DOHH2 (cell line): ENCODE results near the gene PRX.

Experiments used
- H3F3A ChIP-seq: fragments of 200-600 bp; sonication (generic), shearing (Covaris generic); 2 replicates; pipeline ENCODE4 v1.6.0; 2016; ENCODE audit warnings: antibody characterized with exemption, mild to moderate bottlenecking; ENCODE audit not compliant: control insufficient read depth, insufficient read depth
- H3K27ac ChIP-seq: fragments of 200-600 bp; sonication (generic); 2 replicates; pipeline ENCODE4 v1.5.1; 2014; ENCODE audit warnings: low read depth, mild to moderate bottlenecking, low read length, moderate library complexity
- H3K27me3 ChIP-seq: fragments of 200-600 bp; sonication (generic); 2 replicates; pipeline ENCODE4 v1.6.1; 2014; ENCODE audit warnings: mild to moderate bottlenecking, low read length, mixed read lengths; ENCODE audit not compliant: control insufficient read depth
- H3K36me3 ChIP-seq: fragments of 200-600 bp; sonication (generic); 2 replicates; pipeline ENCODE4 v1.6.1; 2014; ENCODE audit warnings: mild to moderate bottlenecking, low read length, moderate library complexity, mixed read lengths; ENCODE audit not compliant: control insufficient read depth
- H3K4me1 ChIP-seq: fragments of 200-600 bp; sonication (generic); 2 replicates; pipeline ENCODE4 v1.6.1; 2014; ENCODE audit warnings: mild to moderate bottlenecking, low read length, mixed read lengths; ENCODE audit not compliant: control insufficient read depth
- H3K4me2 ChIP-seq: fragments of 200-600 bp; sonication (generic); 2 replicates; pipeline ENCODE4 v1.6.0; 2014; ENCODE audit warnings: mild to moderate bottlenecking, low read length, moderate library complexity
- H3K4me3 ChIP-seq: fragments of 200-600 bp; sonication (generic); 2 replicates; pipeline ENCODE4 v1.5.1; 2014; ENCODE audit warnings: mild to moderate bottlenecking, low read length, mixed read lengths
- H3K79me2 ChIP-seq: fragments of 200-600 bp; sonication (generic); 2 replicates; pipeline ENCODE4 v1.6.1; 2014; ENCODE audit warnings: mild to moderate bottlenecking, low read length, mixed read lengths; ENCODE audit not compliant: control insufficient read depth
- H3K9me2 ChIP-seq: fragments of 200-600 bp; sonication (generic); replicated peaks from 2 replicates; pipeline ENCODE4 v1.6.1; 2014; ENCODE audit warnings: mild to moderate bottlenecking, low read length, mixed read lengths; ENCODE audit not compliant: control insufficient read depth
- H3K9me3 ChIP-seq: fragments of 200-600 bp; sonication (generic); 2 replicates; pipeline ENCODE4 v1.6.1; 2014; ENCODE audit warnings: antibody characterized with exemption, low read length, mixed read lengths; ENCODE audit not compliant: control insufficient read depth, insufficient read depth
- H4K20me1 ChIP-seq: fragments of 200-600 bp; sonication (generic); 2 replicates; pipeline ENCODE4 v1.6.0; 2014; ENCODE audit warnings: low read depth, mild to moderate bottlenecking, antibody characterized with exemption, low read length, moderate library complexity; ENCODE audit not compliant: control insufficient read depth, insufficient read depth
- CTCF ChIP-seq: fragments of 200-600 bp; sonication (generic); IDR thresholded peaks from one replicate; pipeline ENCODE4 v1.5.1; 2014; ENCODE audit warnings: antibody characterized with exemption, mild to moderate bottlenecking, low read depth, low read length; ENCODE audit not compliant: poor library complexity, severe bottlenecking
- EZH2phosphoT487 ChIP-seq: fragments of 200-600 bp; sonication (generic); IDR thresholded peaks from 2 replicates; pipeline ENCODE4 v1.6.1; 2017; ENCODE audit warnings: borderline replicate concordance, mild to moderate bottlenecking, antibody characterized with exemption, low read length, moderate library complexity, mixed read lengths

PRX gene

GRCh38 chr19:40393894-40394815 is 19.0 kb downstream of the PRX start:
- no peak for TF ChIP-seq CTCF
- no peak for TF ChIP-seq EZH2phosphoT487
- Histone ChIP-seq H3K4me1 (no peaks in the 10 kb centered on the region), H3K4me2 (no peak overlapping the region), H3K27ac (no peak overlapping the region), H3K9me3 (no peaks in the 10 kb centered on the region), H3K79me2 (no peaks in the 10 kb centered on the region), H3F3A (no peaks in the 10 kb centered on the region), H4K20me1 (no peaks in the 10 kb centered on the region), H3K9me2 (no peaks in the 10 kb centered on the region), H3K27me3 (no peaks in the 10 kb centered on the region), H3K36me3 (no peaks in the 10 kb centered on the region), H3K4me3 (no peak overlapping the region)

GRCh38 chr19:40392894-40393517 is 20.2 kb downstream of the PRX start:
- Histone ChIP-seq H3K27me3 (no peaks in the 10 kb centered on the region), H3K36me3 (no peaks in the 10 kb centered on the region), H3K27ac (no peak overlapping the region), H4K20me1 (no peaks in the 10 kb centered on the region), H3F3A (no peaks in the 10 kb centered on the region), H3K4me1 (no peaks in the 10 kb centered on the region), H3K4me2 (no peak overlapping the region), H3K4me3 (no peak overlapping the region), H3K9me2 (no peaks in the 10 kb centered on the region), H3K9me3 (no peaks in the 10 kb centered on the region), H3K79me2 (no peaks in the 10 kb centered on the region)
- TF ChIP-seq EZH2phosphoT487 (no peak), CTCF (no peak)

- Histone ChIP-seq H3F3A (no peaks in the 10 kb centered on the region), H3K79me2 (no peaks in the 10 kb centered on the region), H3K36me3 (no peaks in the 10 kb centered on the region), H3K27ac (no peak overlapping the region), H3K9me2 (no peaks in the 10 kb centered on the region), H3K4me1 (no peaks in the 10 kb centered on the region), H3K27me3 (no peaks in the 10 kb centered on the region), H4K20me1 (no peaks in the 10 kb centered on the region), H3K4me3 (no peak overlapping the region), H3K4me2 (no peak overlapping the region), H3K9me3 (no peaks in the 10 kb centered on the region)
- TF ChIP-seq CTCF: no peak
- TF ChIP-seq EZH2phosphoT487: no peak
Measured at GRCh38 chr19:40392123-40392522, 21.1 kb downstream of the PRX start.
